Measurements from ENCODE around the gene NIPBL.
"Not testable (repeated sequence)": the region's sequence is repeated elsewhere in the genome, so short reads cannot be mapped to it uniquely, and the experiment has no call there.

NIPBL gene, protein sequence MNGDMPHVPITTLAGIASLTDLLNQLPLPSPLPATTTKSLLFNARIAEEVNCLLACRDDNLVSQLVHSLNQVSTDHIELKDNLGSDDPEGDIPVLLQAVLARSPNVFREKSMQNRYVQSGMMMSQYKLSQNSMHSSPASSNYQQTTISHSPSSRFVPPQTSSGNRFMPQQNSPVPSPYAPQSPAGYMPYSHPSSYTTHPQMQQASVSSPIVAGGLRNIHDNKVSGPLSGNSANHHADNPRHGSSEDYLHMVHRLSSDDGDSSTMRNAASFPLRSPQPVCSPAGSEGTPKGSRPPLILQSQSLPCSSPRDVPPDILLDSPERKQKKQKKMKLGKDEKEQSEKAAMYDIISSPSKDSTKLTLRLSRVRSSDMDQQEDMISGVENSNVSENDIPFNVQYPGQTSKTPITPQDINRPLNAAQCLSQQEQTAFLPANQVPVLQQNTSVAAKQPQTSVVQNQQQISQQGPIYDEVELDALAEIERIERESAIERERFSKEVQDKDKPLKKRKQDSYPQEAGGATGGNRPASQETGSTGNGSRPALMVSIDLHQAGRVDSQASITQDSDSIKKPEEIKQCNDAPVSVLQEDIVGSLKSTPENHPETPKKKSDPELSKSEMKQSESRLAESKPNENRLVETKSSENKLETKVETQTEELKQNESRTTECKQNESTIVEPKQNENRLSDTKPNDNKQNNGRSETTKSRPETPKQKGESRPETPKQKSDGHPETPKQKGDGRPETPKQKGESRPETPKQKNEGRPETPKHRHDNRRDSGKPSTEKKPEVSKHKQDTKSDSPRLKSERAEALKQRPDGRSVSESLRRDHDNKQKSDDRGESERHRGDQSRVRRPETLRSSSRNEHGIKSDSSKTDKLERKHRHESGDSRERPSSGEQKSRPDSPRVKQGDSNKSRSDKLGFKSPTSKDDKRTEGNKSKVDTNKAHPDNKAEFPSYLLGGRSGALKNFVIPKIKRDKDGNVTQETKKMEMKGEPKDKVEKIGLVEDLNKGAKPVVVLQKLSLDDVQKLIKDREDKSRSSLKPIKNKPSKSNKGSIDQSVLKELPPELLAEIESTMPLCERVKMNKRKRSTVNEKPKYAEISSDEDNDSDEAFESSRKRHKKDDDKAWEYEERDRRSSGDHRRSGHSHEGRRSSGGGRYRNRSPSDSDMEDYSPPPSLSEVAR (N-terminal part only)

GRCh38 chr5:36876299-36876964, at the start of gene NIPBL:
TSS of gene NIPBL (plus strand) at chr5:36876769. CDS start at chr5:36953697, 76,928 bp downstream.
- peak; percentile 93 for DNase-seq

DNA sequence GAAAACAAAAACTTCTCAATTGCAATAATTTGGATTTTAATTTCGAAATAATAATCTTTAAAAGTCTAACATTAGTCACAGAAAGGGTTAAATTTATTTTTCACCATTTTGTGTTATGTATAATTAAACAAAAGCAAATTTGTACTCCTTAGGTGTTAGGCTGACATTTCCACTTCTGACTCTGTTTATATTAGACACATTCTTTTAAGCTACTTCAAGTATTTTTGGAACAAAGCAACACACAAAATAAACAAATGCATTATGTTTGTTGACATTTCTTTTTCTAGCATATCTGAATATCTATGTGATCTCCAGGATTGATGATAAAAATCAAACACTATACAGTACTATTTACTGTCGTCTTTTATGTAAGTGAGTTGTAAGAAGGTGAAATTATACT, 44.3 kb upstream of the NIPBL start:
- DNase-seq: no peak

GRCh38 chr5:36836831-36837230, 39.7 kb upstream of the NIPBL start:
- DNase-seq: no peak

DNA sequence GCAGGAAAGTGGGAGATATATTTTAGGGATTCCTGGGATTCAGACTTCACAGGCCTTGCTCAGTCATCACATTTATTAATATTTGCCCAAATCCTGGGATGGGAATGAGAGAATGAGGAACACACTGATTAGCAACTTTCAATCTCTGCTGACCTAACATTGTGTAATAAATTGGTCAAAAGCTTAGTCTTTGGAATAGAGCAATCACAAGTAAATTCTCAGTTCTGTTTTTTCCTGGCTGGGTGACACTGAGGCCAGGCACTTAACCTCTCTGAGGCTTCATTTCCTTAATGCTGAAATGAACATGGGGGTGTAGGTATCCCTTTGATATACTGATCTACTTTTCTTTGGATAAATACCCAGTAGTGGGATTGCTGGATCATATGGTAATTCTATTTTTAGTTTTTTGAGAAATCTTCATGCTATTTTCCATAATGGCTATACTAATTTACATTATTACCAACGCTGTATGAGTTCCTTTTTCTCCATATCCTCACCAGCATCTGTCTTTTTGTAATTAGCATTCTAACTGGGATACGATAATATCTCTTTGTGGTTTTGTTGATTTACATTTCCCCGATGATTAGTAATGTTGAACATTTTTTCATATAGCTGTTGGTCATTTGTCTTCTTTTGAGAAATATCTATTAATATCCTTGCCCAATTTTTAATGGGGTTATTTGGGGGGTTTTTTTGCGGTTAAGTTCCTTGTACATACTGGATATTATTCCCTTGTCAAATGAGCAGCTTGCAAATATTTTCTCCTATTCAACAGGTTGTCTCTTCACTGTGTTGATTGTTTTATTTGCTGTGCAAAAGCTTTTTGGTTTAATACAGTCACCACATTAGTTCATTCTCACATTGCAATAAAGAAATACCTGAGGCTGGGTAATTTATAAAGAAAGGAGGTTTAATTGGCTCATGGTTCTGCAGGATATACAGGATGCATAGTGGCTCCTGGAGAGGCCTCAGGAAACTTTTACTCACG, 36.8 kb upstream of the NIPBL start:
- no peak for DNase-seq

GRCh38 chr5:36841677-36842076, 34.9 kb upstream of the NIPBL start:
- DNase-seq: no peak

- DNase-seq: no peak
Observed at GRCh38 chr5:36842087-36842486, 34.5 kb upstream of the NIPBL start.

- DNase-seq: no peak
Observed at GRCh38 chr5:36844305-36844704, 32.3 kb upstream of the NIPBL start.

GRCh38 chr5:36848545-36848944, 28.0 kb upstream of the NIPBL start:
- DNase-seq: not testable (repeated sequence)

DNA sequence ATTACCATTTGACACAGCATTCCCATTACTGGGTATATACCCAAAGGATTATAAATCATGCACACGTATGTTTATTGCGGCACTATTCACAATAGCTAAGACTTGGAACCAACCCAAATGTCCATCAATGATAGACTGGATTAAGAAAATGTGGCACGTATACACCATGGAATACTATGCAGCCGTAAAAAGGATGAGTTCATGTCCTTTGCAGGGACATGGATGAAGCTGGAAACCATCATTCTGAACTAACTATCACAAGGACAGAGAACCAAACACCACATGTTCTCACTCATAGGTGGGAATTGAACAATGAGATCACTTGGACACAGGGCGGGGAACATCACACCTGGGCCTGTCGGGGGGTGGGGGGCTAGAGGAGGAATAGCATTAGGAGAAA, 23.7 kb upstream of the NIPBL start:
- not testable (repeated sequence) for DNase-seq

GRCh38 chr5:36854402-36855140, 22.0 kb upstream of the NIPBL start:
- no peak for DNase-seq

DNA sequence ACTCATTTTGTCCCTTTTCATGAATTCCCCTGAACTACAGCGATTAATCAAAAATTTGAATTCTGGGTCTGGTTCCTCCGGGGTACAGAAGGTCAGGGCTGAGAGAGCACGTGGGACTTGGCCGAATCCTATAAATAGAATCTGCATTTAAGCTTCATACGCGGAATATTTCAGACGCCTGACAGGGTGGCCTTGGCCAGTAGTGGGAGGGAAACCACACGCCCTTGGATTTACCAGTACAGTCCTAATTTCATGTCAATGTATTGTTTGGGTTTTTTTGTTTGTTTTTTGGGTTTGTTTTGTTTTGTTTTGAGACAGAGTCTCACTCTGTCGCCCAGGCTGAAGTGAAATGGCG, 21.5 kb upstream of the NIPBL start:
- no peak for DNase-seq

DNA sequence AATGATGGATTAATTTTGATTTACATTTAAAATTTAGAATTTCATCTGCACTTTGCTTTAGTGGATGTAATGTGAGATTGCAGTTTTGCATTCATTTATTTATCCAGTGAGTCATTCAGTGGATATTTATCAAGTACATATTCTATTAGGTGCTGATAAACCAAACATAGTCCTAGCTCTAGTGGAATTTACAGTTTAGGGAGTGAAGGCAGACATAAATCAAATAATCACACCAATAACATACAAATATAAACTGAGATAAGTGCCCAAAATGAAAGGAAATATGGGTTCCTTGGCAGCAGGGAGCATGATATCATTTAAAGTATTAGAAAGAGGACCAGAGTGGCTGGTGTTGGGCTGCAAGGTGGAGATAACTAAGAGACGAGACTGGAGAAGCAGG, 14.7 kb upstream of the NIPBL start:
- no peak for DNase-seq

- DNase-seq: peak; percentile 80
Observed at GRCh38 chr5:36870399-36871040, 6.0 kb upstream of the NIPBL start.

DNA sequence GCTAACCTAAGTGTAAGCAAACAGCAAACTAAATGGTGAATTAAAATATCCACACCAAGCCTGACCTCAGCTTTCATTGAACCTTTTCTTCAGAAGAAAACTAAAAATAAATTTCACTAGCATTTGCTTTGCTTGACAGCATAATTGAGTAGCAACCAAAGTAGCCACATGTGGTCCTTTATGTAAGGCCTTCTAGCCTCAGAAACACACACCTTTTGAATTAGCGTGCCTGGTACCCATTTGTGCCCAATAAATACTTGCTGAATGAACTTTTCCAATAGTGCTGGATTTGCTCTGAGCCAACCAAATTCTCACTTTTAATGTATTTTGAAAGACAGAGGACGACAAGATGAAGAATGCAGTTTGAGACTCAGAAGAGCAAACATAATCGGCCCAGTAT, 2.1 kb upstream of the NIPBL start:
- no peak for DNase-seq

- peak; percentile 50 for DNase-seq
Observed at GRCh38 chr5:36875051-36875789, 1.3 kb upstream of the NIPBL start.

DNA sequence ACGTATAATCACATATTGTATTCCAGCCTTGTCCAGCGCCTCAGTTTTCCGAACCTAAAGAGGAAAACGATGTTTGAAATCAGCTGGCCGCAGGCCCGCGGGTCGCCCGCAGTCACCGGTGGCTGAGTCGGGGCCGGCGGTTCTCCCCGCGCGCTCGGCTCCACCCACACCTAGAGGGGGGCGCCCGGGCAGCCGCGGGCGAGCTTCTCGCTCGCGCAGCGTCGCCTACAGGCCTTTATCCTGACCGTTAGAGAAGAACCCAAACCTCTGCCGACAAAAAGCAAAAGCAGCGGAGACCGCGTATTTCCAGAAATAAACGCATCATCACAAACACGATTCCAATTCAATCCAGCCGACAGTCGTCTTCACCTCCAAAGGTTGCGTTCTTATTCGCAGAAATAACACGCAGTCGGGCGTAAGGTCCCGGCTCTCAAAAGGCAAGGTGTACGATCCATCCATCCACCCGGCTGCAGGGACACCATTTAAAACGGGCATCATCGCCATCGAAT, 725 bp upstream of the NIPBL start:
- peak; percentile 79 for DNase-seq

DNA sequence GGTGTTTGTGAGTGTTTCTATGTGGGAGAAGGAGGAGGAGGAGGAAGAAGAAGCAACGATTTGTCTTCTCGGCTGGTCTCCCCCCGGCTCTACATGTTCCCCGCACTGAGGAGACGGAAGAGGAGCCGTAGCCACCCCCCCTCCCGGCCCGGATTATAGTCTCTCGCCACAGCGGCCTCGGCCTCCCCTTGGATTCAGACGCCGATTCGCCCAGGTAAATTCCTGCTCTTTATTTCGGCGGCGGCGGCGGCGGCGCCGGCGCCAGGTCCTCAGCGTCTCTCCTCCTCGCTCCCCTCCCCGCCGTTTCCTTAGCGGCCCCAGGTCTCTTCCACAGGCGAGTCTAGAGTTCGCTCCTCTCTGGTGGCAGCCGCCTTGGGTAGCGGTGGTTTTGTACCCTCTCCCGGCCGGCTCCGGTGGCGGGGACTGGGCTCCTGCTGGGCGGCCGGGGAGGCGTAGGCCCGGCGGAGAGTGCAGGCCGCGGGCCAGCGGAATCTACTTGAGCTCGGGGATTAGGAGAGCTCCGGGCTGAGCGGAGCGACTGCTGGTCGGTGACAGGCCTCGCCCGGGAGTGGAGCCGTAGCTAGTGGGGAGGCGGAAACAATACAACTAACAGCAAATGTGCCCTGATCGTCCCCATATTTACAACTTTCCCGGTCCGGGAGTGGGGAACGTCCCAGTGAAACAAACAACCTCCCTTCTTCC, 547 bp downstream of the NIPBL start:
- DNase-seq: peak; percentile 65

DNA sequence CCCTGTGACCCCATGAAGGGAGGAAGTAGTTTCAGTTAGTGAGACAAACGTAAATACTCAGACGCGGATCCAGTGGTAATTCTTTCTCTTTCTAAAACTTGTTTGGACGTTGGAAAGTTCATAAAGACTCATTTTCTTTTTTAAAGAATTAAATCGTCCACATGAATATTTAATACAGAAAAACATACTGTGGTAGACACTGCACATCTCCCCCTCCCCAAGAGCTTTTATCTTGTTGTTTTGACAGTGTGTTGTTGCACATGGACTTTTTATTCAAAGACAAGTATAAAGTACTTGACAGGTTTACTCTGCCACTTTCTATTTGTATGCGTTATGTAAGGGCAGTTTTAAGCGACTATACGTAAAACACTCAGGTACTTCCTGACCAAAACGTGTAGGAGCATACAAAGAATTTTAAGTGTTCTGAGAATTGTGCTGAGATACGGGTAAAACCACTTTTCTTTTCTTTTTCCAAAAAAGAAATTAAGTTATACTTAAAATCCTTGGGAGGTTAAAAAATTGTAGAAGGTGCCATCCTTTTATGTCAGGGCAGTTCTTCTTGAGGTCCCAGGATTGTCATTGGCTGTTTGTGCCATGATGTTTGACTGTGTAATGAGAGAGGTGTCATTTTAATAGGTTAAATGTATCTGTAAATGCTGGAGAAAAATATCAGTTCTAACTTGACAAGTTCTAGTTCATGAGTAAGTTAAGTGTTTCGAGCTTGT, 1.3 kb downstream of the NIPBL start:
- peak; percentile 66 for DNase-seq
